IMR-90 (cell line): ENCODE data around the gene ACSL3.

ENCODE experiments used
- BHLHE40 ChIP-seq: fragments of 150-350 bp; IDR thresholded peaks from 2 replicates; pipeline ENCODE4 v1.6.1; 2016; ENCODE audit warnings: mild to moderate bottlenecking, low read depth, low read length
- CEBPB ChIP-seq: IDR thresholded peaks from 2 replicates; pipeline ENCODE4 v1.6.1; 2012; ENCODE audit warnings: low read depth, low read length, improper control_type of control experiment
- CHD1 ChIP-seq: IDR thresholded peaks from 2 replicates; pipeline ENCODE4 v1.6.1; 2012; ENCODE audit warnings: low read depth, low read length, improper control_type of control experiment
- CTCF ChIP-seq: conservative IDR thresholded peaks from 2 replicates; pipeline ENCODE4 v1.5.1; 2012; ENCODE audit warnings: mild to moderate bottlenecking, low read depth, low read length, improper control_type of control experiment
- MAZ ChIP-seq: IDR thresholded peaks from 2 replicates; pipeline ENCODE4 v1.6.1; 2012; ENCODE audit warnings: low read depth, mild to moderate bottlenecking, low read length, improper control_type of control experiment, moderate library complexity, borderline replicate concordance
- MXI1 ChIP-seq: IDR thresholded peaks from 2 replicates; pipeline ENCODE4 v1.6.1; 2012; ENCODE audit warnings: low read depth, mild to moderate bottlenecking, low read length, moderate library complexity, borderline replicate concordance
- POLR2A ChIP-seq: IDR thresholded peaks from 2 replicates; pipeline ENCODE4 v1.6.1; 2012; ENCODE audit warnings: mild to moderate bottlenecking, low read depth, low read length
- RAD21 ChIP-seq: IDR thresholded peaks from 2 replicates; pipeline ENCODE4 v1.6.1; 2012; ENCODE audit warnings: low read length, improper control_type of control experiment
- RCOR1 ChIP-seq: IDR thresholded peaks from 2 replicates; pipeline ENCODE4 v1.6.1; 2012; ENCODE audit warnings: mild to moderate bottlenecking, low read length, improper control_type of control experiment; ENCODE audit not compliant: insufficient replicate concordance
- SMC3 ChIP-seq: fragments of 150-350 bp; IDR thresholded peaks from 2 replicates; pipeline ENCODE4 v1.6.1; 2016; ENCODE audit warnings: low read depth, mild to moderate bottlenecking, antibody characterized with exemption, low read length, moderate library complexity
- TF ChIP-seq, protein P1 (sequence below): fragments of 150-350 bp; IDR thresholded peaks from 2 replicates; pipeline ENCODE4 v1.6.1; 2016; ENCODE audit warnings: low read depth, mild to moderate bottlenecking, low read length, moderate library complexity, borderline replicate concordance
- TF ChIP-seq, protein P2 (sequence below): fragments of 150-350 bp; IDR thresholded peaks from 2 replicates; pipeline ENCODE4 v1.6.1; 2017; ENCODE audit warnings: mild to moderate bottlenecking, antibody characterized with exemption, low read length, low read depth

- TF ChIP-seq POLR2A: no peak
- no peak for TF ChIP-seq CTCF
- TF ChIP-seq RAD21: no peak
- TF ChIP-seq, protein P1, sequence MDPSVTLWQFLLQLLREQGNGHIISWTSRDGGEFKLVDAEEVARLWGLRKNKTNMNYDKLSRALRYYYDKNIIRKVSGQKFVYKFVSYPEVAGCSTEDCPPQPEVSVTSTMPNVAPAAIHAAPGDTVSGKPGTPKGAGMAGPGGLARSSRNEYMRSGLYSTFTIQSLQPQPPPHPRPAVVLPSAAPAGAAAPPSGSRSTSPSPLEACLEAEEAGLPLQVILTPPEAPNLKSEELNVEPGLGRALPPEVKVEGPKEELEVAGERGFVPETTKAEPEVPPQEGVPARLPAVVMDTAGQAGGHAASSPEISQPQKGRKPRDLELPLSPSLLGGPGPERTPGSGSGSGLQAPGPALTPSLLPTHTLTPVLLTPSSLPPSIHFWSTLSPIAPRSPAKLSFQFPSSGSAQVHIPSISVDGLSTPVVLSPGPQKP: no peak
- no peak for TF ChIP-seq MAZ
- TF ChIP-seq RCOR1: no peak
- TF ChIP-seq BHLHE40: no peak
- no peak for TF ChIP-seq CHD1
- TF ChIP-seq, protein P2, sequence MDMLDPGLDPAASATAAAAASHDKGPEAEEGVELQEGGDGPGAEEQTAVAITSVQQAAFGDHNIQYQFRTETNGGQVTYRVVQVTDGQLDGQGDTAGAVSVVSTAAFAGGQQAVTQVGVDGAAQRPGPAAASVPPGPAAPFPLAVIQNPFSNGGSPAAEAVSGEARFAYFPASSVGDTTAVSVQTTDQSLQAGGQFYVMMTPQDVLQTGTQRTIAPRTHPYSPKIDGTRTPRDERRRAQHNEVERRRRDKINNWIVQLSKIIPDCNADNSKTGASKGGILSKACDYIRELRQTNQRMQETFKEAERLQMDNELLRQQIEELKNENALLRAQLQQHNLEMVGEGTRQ: no peak
- no peak for TF ChIP-seq SMC3
- no peak for TF ChIP-seq MXI1
- TF ChIP-seq CEBPB: no peak
Observed at GRCh38 chr2:222942561-222942960, 81.7 kb downstream of the ACSL3 start.
